MV-4-11 (cell line): Measurements from ENCODE around the gene DAP.
"Not testable (repeated sequence)": the region's sequence is repeated elsewhere in the genome, so short reads cannot be mapped to it uniquely, and the experiment has no call there.

Experiments used
- DNase-seq: peaks from one replicate; lab custom pipeline; 2025; lab: John Stamatoyannopoulos, UW

The DAP gene

GRCh38 chr5:10761185-10761932 lies at the start of gene DAP:
Gene DAP (minus strand): TSS chr5:10761234. CDS start chr5:10761068, 166 bp downstream.
- DNase-seq, result peak; percentile 91

GRCh38 chr5:10808347-10809226 lies 47.6 kb upstream of the DAP start:
- no peak for DNase-seq

- DNase-seq, result no peak
These were observed 41.1 kb upstream of the DAP start for GRCh38 chr5:10801931-10802666.

GRCh38 chr5:10800852-10801251 lies 39.8 kb upstream of the DAP start:
- DNase-seq, result peak; percentile 62

GRCh38 chr5:10797261-10797660 lies 36.2 kb upstream of the DAP start:
- peak; percentile 98 for DNase-seq

GRCh38 chr5:10793785-10794184 lies 32.8 kb upstream of the DAP start:
- no peak for DNase-seq

- no peak for DNase-seq
These were observed 31.3 kb upstream of the DAP start for GRCh38 chr5:10792336-10792735.

GRCh38 chr5:10789726-10790125 lies 28.7 kb upstream of the DAP start:
- DNase-seq, result no peak

- no peak for DNase-seq
These were observed 28.0 kb upstream of the DAP start for GRCh38 chr5:10789021-10789420.

- no peak for DNase-seq
These were observed 27.3 kb upstream of the DAP start for GRCh38 chr5:10788358-10788757.

GRCh38 chr5:10786835-10787234 lies 25.8 kb upstream of the DAP start:
- peak; percentile 17 for DNase-seq

- DNase-seq, result not testable (repeated sequence)
These were observed 19.2 kb upstream of the DAP start for GRCh38 chr5:10780208-10780607.

GRCh38 chr5:10779592-10779991 lies 18.6 kb upstream of the DAP start:
- no peak for DNase-seq

GRCh38 chr5:10778179-10778910 lies 17.3 kb upstream of the DAP start:
- no peak for DNase-seq

GRCh38 chr5:10775646-10776045 lies 14.6 kb upstream of the DAP start:
- no peak for DNase-seq

- DNase-seq, result no peak
These were observed 12.0 kb upstream of the DAP start for GRCh38 chr5:10772901-10773585.

- DNase-seq, result peak; percentile 75
These were observed 7.4 kb upstream of the DAP start for GRCh38 chr5:10768328-10768899.

GRCh38 chr5:10762776-10763500 lies 1.9 kb upstream of the DAP start:
- no peak for DNase-seq

GRCh38 chr5:10761933-10762775 lies 1.1 kb upstream of the DAP start:
- peak; percentile 86 for DNase-seq
